ENCODE data around the gene NUP188. TPM values are rescaled to one million over a fixed set of nuclear protein-coding genes. Genes with fewer than 3 reads are reported as not detected.

Gene NUP188, protein sequence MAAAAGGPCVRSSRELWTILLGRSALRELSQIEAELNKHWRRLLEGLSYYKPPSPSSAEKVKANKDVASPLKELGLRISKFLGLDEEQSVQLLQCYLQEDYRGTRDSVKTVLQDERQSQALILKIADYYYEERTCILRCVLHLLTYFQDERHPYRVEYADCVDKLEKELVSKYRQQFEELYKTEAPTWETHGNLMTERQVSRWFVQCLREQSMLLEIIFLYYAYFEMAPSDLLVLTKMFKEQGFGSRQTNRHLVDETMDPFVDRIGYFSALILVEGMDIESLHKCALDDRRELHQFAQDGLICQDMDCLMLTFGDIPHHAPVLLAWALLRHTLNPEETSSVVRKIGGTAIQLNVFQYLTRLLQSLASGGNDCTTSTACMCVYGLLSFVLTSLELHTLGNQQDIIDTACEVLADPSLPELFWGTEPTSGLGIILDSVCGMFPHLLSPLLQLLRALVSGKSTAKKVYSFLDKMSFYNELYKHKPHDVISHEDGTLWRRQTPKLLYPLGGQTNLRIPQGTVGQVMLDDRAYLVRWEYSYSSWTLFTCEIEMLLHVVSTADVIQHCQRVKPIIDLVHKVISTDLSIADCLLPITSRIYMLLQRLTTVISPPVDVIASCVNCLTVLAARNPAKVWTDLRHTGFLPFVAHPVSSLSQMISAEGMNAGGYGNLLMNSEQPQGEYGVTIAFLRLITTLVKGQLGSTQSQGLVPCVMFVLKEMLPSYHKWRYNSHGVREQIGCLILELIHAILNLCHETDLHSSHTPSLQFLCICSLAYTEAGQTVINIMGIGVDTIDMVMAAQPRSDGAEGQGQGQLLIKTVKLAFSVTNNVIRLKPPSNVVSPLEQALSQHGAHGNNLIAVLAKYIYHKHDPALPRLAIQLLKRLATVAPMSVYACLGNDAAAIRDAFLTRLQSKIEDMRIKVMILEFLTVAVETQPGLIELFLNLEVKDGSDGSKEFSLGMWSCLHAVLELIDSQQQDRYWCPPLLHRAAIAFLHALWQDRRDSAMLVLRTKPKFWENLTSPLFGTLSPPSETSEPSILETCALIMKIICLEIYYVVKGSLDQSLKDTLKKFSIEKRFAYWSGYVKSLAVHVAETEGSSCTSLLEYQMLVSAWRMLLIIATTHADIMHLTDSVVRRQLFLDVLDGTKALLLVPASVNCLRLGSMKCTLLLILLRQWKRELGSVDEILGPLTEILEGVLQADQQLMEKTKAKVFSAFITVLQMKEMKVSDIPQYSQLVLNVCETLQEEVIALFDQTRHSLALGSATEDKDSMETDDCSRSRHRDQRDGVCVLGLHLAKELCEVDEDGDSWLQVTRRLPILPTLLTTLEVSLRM (N-terminal part only)
- 71.3 to 98.9 TPM (median 73.5 TPM) in 3 replicates for total RNA-seq (2021)
- Bru-seq, nascent RNA, result percentile 63 among the genes with signal in this experiment
- long read RNA-seq, experiment 1, full-length matches to known transcripts, result 343 of 584 reads
- long read RNA-seq, experiment 1, partial matches to known transcripts, result 138 of 584 reads
- long read RNA-seq, experiment 1, other reads (novel, unspliced or antisense), result 103 of 584 reads
- long read RNA-seq, experiment 2, full-length matches to known transcripts, result 10 of 89 reads
- long read RNA-seq, experiment 2, partial matches to known transcripts, result 56 of 89 reads
- long read RNA-seq, experiment 2, other reads (novel, unspliced or antisense), result 23 of 89 reads
- long read RNA-seq, experiment 3, full-length matches to known transcripts, result 1 of 3 reads
- long read RNA-seq, experiment 3, partial matches to known transcripts, result 1 of 3 reads
- long read RNA-seq, experiment 3, other reads (novel, unspliced or antisense), result 1 of 3 reads

DNA sequence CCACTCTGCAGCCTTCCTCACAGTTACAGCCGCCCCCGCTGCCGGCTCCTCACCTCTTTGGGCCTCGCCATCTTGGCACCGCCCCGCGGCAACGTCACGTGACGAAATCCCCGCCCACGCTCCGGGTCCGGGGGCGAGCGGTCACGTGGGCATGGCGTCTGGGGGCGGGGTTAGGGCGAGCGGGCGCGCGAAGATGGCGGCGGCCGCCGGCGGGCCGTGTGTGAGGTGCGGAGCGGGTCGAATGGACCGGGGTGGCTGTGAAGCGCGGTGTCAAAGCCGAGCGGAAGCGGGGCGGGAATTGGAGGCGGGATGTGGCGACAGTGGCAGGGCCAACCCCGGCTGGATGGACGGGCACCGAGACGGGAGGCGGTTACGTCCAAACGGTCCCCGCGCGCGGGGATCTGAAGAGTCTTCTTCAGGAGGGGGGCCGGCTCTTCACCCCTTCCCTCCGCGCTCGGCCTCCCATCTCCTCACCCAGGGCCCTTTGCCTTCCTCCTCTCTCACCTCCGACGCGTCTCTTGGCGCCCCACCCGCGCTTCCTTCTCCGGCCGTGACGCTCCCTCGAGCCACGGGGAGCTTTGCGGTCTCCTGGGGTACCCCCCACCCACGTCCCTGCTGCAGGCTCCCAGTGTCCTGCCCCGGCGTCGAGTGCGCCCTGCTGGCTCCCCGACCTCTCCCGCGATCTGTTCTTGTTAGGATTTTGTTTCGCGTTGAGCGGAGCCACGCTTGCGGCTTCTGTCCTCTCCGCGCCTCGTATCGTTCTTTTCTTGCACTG, at the start of gene NUP188, which contains the start of gene DOLK:
NUP188 (plus strand) TSS at position 173 of the 775 bp plus-strand sequence; CDS start at position 194, 21 bp downstream.
DOLK (minus strand) TSS at position 77 of the 775 bp plus-strand sequence. CDS start 300 bp downstream, outside the sequence.
- peak within 1 kb of the TSS; percentile 97 for H3K4me3 Mint-ChIP-seq
- ChIA-PET CTCF (interaction anchor here (1.0 to 1.2 kb wide), 3 partner anchors 81 to 129 kb away, joined by 3 read pairs; partner anchors contain the start of genes ENDOG and SH3GLB2), POLR2A (interaction anchor here (0.7 kb wide), 1 partner anchor 24 kb away, joined by 4 read pairs; no protein-coding TSS in a partner anchor)
- ATAC-seq (peak; percentile 86), DNase-seq (ENCODE audit: low spot score) (peak; percentile 98)
- H3K9me3 Mint-ChIP-seq, result no peaks in the 10 kb centered on the region
- H3K27ac Mint-ChIP-seq, result peak within 1 kb of the TSS; percentile 95
- H3K36me3 Mint-ChIP-seq, result peaks cover 16% of the 10 kb centered on the region
- no peaks in the 10 kb centered on the region for H3K27me3 Mint-ChIP-seq (ENCODE audit: low read depth)
- H3K4me1 Mint-ChIP-seq, result peaks cover 11% of the 10 kb centered on the region
- TF ChIP-seq, protein P1, sequence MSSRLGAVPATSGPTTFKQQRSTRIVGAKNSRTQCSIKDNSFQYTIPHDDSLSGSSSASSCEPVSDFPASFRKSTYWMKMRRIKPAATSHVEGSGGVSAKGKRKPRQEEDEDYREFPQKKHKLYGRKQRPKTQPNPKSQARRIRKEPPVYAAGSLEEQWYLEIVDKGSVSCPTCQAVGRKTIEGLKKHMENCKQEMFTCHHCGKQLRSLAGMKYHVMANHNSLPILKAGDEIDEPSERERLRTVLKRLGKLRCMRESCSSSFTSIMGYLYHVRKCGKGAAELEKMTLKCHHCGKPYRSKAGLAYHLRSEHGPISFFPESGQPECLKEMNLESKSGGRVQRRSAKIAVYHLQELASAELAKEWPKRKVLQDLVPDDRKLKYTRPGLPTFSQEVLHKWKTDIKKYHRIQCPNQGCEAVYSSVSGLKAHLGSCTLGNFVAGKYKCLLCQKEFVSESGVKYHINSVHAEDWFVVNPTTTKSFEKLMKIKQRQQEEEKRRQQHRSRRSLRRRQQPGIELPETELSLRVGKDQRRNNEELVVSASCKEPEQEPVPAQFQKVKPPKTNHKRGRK (CRISPR knock-in tag; IDR thresholded peaks at IDR 0.05; ENCODE audit: borderline replicate concordance), result no peak
- TF ChIP-seq NFE2L1 (CRISPR knock-in tag; IDR thresholded peaks at IDR 0.05), result peak; percentile 78; the same call in 1 of the 2 replicates
- peak; percentile 83 for TF ChIP-seq MYBL2 (CRISPR knock-in tag; IDR thresholded peaks at IDR 0.05)
- TF ChIP-seq MXD4 (CRISPR knock-in tag; IDR thresholded peaks at IDR 0.05; ENCODE audit: borderline replicate concordance), result no peak
- TF ChIP-seq, protein P2, sequence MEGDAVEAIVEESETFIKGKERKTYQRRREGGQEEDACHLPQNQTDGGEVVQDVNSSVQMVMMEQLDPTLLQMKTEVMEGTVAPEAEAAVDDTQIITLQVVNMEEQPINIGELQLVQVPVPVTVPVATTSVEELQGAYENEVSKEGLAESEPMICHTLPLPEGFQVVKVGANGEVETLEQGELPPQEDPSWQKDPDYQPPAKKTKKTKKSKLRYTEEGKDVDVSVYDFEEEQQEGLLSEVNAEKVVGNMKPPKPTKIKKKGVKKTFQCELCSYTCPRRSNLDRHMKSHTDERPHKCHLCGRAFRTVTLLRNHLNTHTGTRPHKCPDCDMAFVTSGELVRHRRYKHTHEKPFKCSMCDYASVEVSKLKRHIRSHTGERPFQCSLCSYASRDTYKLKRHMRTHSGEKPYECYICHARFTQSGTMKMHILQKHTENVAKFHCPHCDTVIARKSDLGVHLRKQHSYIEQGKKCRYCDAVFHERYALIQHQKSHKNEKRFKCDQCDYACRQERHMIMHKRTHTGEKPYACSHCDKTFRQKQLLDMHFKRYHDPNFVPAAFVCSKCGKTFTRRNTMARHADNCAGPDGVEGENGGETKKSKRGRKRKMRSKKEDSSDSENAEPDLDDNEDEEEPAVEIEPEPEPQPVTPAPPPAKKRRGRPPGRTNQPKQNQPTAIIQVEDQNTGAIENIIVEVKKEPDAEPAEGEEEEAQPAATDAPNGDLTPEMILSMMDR (IDR thresholded peaks at IDR 0.05), result no peak
- TF ChIP-seq ZNF396 (CRISPR knock-in tag; IDR thresholded peaks at IDR 0.05; ENCODE audit: borderline replicate concordance), result no peak
- TF ChIP-seq, protein P3, sequence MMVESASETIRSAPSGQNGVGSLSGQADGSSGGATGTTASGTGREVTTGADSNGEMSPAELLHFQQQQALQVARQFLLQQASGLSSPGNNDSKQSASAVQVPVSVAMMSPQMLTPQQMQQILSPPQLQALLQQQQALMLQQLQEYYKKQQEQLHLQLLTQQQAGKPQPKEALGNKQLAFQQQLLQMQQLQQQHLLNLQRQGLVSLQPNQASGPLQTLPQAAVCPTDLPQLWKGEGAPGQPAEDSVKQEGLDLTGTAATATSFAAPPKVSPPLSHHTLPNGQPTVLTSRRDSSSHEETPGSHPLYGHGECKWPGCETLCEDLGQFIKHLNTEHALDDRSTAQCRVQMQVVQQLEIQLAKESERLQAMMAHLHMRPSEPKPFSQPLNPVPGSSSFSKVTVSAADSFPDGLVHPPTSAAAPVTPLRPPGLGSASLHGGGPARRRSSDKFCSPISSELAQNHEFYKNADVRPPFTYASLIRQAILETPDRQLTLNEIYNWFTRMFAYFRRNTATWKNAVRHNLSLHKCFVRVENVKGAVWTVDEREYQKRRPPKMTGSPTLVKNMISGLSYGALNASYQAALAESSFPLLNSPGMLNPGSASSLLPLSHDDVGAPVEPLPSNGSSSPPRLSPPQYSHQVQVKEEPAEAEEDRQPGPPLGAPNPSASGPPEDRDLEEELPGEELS (CRISPR knock-in tag; IDR thresholded peaks at IDR 0.05), result peak; percentile 86; the same call in 1 of the 2 replicates
- TF ChIP-seq, protein P4, sequence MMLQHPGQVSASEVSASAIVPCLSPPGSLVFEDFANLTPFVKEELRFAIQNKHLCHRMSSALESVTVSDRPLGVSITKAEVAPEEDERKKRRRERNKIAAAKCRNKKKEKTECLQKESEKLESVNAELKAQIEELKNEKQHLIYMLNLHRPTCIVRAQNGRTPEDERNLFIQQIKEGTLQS (CRISPR knock-in tag; conservative IDR thresholded peaks at IDR 0.05), result no peak
- TF ChIP-seq SMAD4 (CRISPR knock-in tag; IDR thresholded peaks at IDR 0.05), result no peak
- TF ChIP-seq, protein P5, sequence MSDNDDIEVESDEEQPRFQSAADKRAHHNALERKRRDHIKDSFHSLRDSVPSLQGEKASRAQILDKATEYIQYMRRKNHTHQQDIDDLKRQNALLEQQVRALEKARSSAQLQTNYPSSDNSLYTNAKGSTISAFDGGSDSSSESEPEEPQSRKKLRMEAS (CRISPR knock-in tag; IDR thresholded peaks at IDR 0.05), result peak; percentile 92
- peak; percentile 65; the same call in 1 of the 2 replicates for TF ChIP-seq ZNF232 (CRISPR knock-in tag; IDR thresholded peaks at IDR 0.05)
- TF ChIP-seq, protein P6, sequence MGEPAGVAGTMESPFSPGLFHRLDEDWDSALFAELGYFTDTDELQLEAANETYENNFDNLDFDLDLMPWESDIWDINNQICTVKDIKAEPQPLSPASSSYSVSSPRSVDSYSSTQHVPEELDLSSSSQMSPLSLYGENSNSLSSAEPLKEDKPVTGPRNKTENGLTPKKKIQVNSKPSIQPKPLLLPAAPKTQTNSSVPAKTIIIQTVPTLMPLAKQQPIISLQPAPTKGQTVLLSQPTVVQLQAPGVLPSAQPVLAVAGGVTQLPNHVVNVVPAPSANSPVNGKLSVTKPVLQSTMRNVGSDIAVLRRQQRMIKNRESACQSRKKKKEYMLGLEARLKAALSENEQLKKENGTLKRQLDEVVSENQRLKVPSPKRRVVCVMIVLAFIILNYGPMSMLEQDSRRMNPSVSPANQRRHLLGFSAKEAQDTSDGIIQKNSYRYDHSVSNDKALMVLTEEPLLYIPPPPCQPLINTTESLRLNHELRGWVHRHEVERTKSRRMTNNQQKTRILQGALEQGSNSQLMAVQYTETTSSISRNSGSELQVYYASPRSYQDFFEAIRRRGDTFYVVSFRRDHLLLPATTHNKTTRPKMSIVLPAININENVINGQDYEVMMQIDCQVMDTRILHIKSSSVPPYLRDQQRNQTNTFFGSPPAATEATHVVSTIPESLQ (CRISPR knock-in tag; IDR thresholded peaks at IDR 0.05), result no peak
- no peak for TF ChIP-seq EMX1 (CRISPR knock-in tag; IDR thresholded peaks at IDR 0.05)
- TF ChIP-seq CBFB (CRISPR knock-in tag; IDR thresholded peaks at IDR 0.05; ENCODE audit: low read depth), result 0 out of 2 replicates have a peak, but pooled peaks have one; percentile 23
- TF ChIP-seq SP1 (CRISPR knock-in tag; conservative IDR thresholded peaks at IDR 0.05), result peak; percentile 99
- TF ChIP-seq SOX15 (CRISPR knock-in tag; IDR thresholded peaks at IDR 0.05), result no peak
- TF ChIP-seq, protein P7, sequence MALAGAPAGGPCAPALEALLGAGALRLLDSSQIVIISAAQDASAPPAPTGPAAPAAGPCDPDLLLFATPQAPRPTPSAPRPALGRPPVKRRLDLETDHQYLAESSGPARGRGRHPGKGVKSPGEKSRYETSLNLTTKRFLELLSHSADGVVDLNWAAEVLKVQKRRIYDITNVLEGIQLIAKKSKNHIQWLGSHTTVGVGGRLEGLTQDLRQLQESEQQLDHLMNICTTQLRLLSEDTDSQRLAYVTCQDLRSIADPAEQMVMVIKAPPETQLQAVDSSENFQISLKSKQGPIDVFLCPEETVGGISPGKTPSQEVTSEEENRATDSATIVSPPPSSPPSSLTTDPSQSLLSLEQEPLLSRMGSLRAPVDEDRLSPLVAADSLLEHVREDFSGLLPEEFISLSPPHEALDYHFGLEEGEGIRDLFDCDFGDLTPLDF (CRISPR knock-in tag; IDR thresholded peaks at IDR 0.05), result peak; percentile 75; the same call in 1 of the 2 replicates
- peak; percentile 77 for TF ChIP-seq ZBTB21 (CRISPR knock-in tag; IDR thresholded peaks at IDR 0.05; ENCODE audit: borderline replicate concordance)

Measured in WTC11 (cell line).